Activated T-cell treated with anti-CD3 and anti-CD28 coated beads for 4 hours (primary cell): ENCODE data around the gene NCCRP1.

ENCODE experiments used
- DNase-seq: peaks from one replicate; pipeline ENCODE4 v3.0.0-alpha.2; 2020

Gene NCCRP1

DNA sequence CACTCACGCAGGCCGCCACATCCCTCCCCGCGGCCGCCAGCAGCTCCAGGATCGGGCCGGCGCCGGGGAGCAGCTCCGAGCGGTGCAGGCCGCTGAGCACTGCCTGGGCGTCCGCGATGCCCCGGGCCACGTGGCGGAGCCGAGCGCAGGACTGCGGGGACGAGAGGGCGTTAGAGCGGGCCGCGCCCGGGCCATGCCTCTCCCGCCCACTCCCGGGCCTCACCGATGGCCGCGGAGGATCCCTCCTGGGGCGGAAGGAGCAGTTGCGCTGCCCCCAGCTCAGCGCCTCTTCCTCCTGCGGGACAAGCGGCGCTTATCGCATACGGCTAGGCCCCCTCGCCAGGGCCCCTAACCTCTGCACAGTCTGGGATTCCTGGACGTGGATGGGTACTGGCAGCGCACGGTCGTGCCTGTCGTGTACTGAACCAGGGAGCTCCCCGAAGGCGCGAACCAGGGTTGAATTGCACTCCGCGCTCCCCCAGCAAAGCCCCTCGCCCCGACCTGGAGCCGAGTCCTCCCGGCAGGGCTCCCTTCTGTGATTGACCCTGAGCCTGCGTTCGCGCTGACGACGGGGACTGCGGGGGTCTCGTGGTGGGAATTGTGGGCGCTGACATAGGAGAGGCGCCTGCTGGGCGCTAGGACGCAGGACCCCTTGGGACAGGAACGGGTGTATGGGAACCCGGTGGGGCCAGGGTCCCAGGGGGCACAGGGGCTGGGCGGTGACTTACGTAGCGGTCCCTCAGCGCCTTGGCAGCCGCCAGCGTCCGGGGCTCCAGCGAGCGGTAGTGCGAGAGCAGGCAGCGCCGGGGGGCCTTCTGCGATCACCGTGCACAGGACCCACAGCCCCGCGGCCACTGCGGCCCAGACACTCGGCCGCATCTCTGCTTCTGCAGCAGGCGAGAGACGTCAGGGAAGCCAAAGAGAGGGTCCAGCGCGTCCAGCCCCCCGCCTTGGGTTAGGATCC, 51.2 kb downstream of the NCCRP1 start:
- no peak for DNase-seq

GRCh38 chr19:39248806-39249205, 52.0 kb downstream of the NCCRP1 start, which contains the start of gene IFNL4:
Gene IFNL4, minus strand, starts transcription at chr19:39248856.
- DNase-seq, result no peak

GRCh38 chr19:39251081-39251480, 54.3 kb downstream of the NCCRP1 start:
- DNase-seq, result no peak
